ENCODE results near the gene SCAMP4.

- TF ChIP-seq EZH2 (IDR thresholded peaks at IDR 0.05; ENCODE audit: low read depth, unreplicated experiment) (no peak), CTCF (conservative IDR thresholded peaks at IDR 0.05; ENCODE audit: low read depth in 2 of 2) (0 out of 4 replicates have a peak, but pooled peaks of 1 of the 2 experiments have one; percentile 46), POLR2AphosphoS5 (IDR thresholded peaks at IDR 0.05; ENCODE audit: low read depth) (peak; percentile 95), REST (IDR thresholded peaks at IDR 0.05; ENCODE audit: unreplicated experiment) (no peak), EZH2phosphoT487 (IDR thresholded peaks at IDR 0.05; ENCODE audit: unreplicated experiment) (no peak), CREB1 (CRISPR knock-in tag; IDR thresholded peaks at IDR 0.05; ENCODE audit: low read depth) (peak; percentile 80), ZNF114 (CRISPR knock-in tag; IDR thresholded peaks at IDR 0.05) (no peak), ETS1 (IDR thresholded peaks at IDR 0.05) (peak; percentile 80), JUNB (IDR thresholded peaks at IDR 0.05; ENCODE audit: unreplicated experiment) (no peak), ZNF331 (CRISPR knock-in tag; IDR thresholded peaks at IDR 0.05; ENCODE audit: low read depth) (no peak)
Measured at GRCh38 chr19:1875646-1876495, 29.3 kb upstream of the SCAMP4 start.

Measured in GM23338 (cell line).